ENCODE results near the gene HS2ST1.

- no peak for TF ChIP-seq POLR2A (IDR thresholded peaks at IDR 0.05)
- peak; percentile 59 to 65 (median 60) for TF ChIP-seq CTCF (IDR thresholded peaks at IDR 0.05)
Measured at GRCh38 chr1:87024936-87025540, 110.6 kb downstream of the HS2ST1 start.
